HFFc6 (cell line): ENCODE data around the gene SRM. TPM values are rescaled to one million over a fixed set of nuclear protein-coding genes. Genes with fewer than 3 reads are reported as not detected.

Source experiments
- DNase-seq: peaks from one replicate; pipeline ENCODE4 v3.0.0-alpha.2; 2018
- H3K27ac Mint-ChIP-seq: 2 replicates; pipeline ENCODE4 v1.8.0; 2020; ENCODE audit warnings: mild to moderate bottlenecking, mixed read lengths
- H3K27me3 Mint-ChIP-seq: 2 replicates; pipeline ENCODE4 v1.8.0; 2021; ENCODE audit warnings: mild to moderate bottlenecking, moderate library complexity, mixed read lengths; ENCODE audit not compliant: insufficient read depth
- H3K36me3 Mint-ChIP-seq: 2 replicates; pipeline ENCODE4 v1.8.0; 2021; ENCODE audit warnings: low read depth, mixed read lengths
- H3K4me1 Mint-ChIP-seq: 2 replicates; pipeline ENCODE4 v1.8.0; 2020; ENCODE audit warnings: low read depth, mixed read lengths
- H3K4me3 Mint-ChIP-seq: 2 replicates; pipeline ENCODE4 v1.8.0; 2020; ENCODE audit warnings: mild to moderate bottlenecking, moderate library complexity, mixed read lengths
- H3K9me3 Mint-ChIP-seq: 2 replicates; pipeline ENCODE4 v1.8.0; 2020; ENCODE audit warnings: mild to moderate bottlenecking, mixed read lengths
- CTCF ChIP-seq: fragments of 200-600 bp; sonication (generic); IDR thresholded peaks from 2 replicates; pipeline ENCODE4 v1.5.0; 2021; ENCODE audit warnings: antibody characterized with exemption, mild to moderate bottlenecking
- total RNA-seq, 6 experiments: library from RNA; stranded (reverse); fragmentation: NEBNext Ultra II Directional; extraction: Animal tissue kit (Norgen Biotek cat#: 25700); gene quantifications; 2 replicates in 1 of 6; 3 replicates in 5 of 6; pipeline ENCODE4 v1.2.3, GENCODE V29; 2021

Gene SRM
- total RNA-seq, 6 experiments from 2014 or later: 262 to 308 (median 295) TPM

DNA sequence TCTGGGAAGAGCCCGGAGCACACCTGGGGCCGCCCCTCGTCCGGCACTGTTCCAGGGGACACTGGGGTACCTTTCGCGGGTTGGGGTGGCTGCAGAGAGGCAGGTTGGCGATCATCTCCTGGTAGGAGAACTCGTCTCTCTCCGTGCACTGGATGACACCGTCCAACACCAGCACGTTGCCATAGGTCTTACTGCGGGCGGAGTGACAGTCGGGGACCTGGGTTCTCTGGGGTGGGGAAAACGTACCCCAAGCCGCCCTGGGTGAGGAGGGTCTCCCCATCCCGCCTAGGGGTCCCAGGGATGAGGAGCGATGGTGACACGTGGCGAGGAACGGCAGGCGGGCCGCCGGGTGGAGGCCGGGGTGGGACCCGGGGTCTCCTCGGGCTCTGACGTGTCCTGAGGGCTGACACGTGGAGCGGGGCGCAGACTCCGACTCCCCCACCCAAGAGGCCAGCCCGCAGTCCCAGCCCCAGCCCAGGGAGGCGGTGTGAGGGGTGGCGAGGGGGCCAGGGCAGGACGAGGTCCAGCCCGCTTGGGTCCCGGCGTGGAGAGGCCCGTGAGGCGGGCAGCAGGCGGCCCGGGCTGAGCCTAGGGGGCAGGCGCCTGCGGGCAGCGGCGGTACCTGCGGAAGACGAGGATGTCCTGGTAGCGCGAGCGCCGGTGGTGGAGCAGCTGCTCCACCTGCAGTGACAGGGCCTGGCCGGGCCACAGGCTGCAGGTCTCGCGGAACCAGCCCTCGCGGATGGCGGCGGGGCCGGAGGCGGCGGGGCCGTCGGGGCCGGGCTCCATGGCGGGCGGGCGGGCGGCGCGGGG is 457 bp downstream of the SRM start:
- peak overlapping the region; percentile 74 for H3K27ac Mint-ChIP-seq
- H3K36me3 Mint-ChIP-seq: peaks cover 22% of the 10 kb centered on the region
- no peaks in the 10 kb centered on the region; the same call in 1 of the 2 replicates for H3K27me3 Mint-ChIP-seq
- peak overlapping the region; percentile 94 for H3K4me3 Mint-ChIP-seq
- peaks cover 18% of the 10 kb centered on the region for H3K4me1 Mint-ChIP-seq
- H3K9me3 Mint-ChIP-seq: no peaks in the 10 kb centered on the region
- DNase-seq: no peak
- TF ChIP-seq CTCF: no peak

DNA sequence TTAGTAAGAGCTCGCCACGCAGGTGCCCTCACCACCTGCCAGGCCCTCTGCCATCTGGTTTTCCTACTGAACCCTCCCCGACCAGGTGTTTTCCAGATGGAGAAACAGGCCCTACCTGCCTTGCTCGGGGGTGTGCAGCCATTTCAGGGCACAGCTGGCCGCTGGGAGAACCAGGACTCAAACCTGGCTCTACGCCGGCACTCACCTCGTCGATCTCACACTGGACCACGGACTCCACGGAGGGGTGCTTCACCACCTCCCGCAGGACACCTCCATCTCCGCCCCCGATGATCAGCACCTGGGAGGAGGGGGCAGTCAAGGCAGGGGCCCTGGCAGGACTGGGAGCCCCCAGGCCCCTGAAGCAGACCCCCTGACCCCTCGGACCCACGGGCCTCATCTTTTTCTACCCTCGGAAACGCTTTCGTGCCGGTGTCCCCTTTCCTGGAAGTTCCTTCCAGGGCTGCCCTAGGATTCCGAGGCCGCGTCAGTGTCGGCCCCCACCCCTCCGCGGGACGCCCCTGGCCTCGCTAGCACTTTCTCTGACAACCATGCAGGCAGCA is 1.1 kb downstream of the SRM start:
- Mint-ChIP-seq H3K4me1 (peaks cover 18% of the 10 kb centered on the region), H3K9me3 (no peaks in the 10 kb centered on the region), H3K36me3 (peaks cover 22% of the 10 kb centered on the region), H3K27me3 (no peaks in the 10 kb centered on the region; the same call in 1 of the 2 replicates), H3K27ac (peak overlapping the region; percentile 74), H3K4me3 (peak overlapping the region; percentile 94)
- no peak for TF ChIP-seq CTCF
- DNase-seq: no peak

DNA sequence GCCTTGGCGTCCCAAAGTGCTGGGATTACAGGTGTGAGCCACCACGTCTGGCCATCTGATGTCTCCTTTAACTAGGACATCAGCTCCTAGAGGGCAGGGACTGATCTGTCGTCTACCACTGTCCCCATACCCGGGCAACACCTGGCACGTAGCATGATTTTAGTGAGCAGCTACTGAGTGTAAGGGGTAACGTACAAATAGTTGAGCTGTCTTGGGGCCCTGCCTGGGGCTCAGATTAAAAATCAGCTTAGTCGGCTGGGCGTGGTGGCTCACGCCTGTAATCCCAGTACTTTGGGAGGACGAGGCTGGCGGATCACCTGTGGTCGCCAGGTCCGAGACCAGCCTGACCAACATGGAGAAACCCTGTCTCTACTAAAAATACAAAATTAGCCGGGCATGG is 1.8 kb downstream of the SRM start:
- peaks cover 22% of the 10 kb centered on the region for H3K36me3 Mint-ChIP-seq
- TF ChIP-seq CTCF: no peak
- H3K4me3 Mint-ChIP-seq: peak overlapping the region; percentile 94
- peaks cover 1% of the 10 kb centered on the region for H3K27me3 Mint-ChIP-seq
- DNase-seq: no peak
- H3K27ac Mint-ChIP-seq: no peak overlapping the region
- peaks cover 18% of the 10 kb centered on the region for H3K4me1 Mint-ChIP-seq
- no peaks in the 10 kb centered on the region for H3K9me3 Mint-ChIP-seq

- H3K27me3 Mint-ChIP-seq: peaks cover 4% of the 10 kb centered on the region
- H3K4me3 Mint-ChIP-seq: peak overlapping the region; percentile 56
- peaks cover 22% of the 10 kb centered on the region for H3K36me3 Mint-ChIP-seq
- peaks cover 18% of the 10 kb centered on the region for H3K4me1 Mint-ChIP-seq
- H3K9me3 Mint-ChIP-seq: no peaks in the 10 kb centered on the region
- no peak for DNase-seq
- no peak overlapping the region for H3K27ac Mint-ChIP-seq
- no peak for TF ChIP-seq CTCF
Observed at GRCh38 chr1:11057477-11057876, 2.3 kb downstream of the SRM start.

DNA sequence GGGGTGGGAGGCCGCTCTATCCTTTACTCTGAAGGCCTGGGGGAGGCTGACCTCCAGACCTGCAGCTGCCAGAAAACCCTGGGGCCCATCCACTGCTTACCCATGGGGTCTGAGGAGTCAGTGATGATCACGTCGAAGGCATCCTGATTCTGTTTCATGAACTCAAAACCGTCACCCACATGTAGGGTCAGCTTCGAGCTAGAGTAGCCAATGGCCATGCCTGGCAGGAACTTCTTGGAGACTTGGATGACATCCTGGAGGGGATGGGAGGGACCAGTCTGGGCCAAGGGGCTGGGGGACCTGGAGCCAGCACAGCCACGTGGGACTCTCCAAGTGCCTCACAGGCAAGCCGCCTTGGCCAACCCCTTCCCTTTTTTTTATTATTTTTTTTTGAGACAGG is 3.3 kb downstream of the SRM start:
- no peak overlapping the region for H3K4me3 Mint-ChIP-seq
- H3K36me3 Mint-ChIP-seq: peaks cover 16% of the 10 kb centered on the region
- TF ChIP-seq CTCF: no peak
- peaks cover 4% of the 10 kb centered on the region for H3K27me3 Mint-ChIP-seq
- H3K27ac Mint-ChIP-seq: no peak overlapping the region
- no peak for DNase-seq
- peaks cover 12% of the 10 kb centered on the region for H3K4me1 Mint-ChIP-seq
- no peaks in the 10 kb centered on the region for H3K9me3 Mint-ChIP-seq
